K562 (cell line): ENCODE measurements around the gene PRODH2.

Source experiments
- CEBPB ChIP-seq: fragments of 450-650 bp; IDR thresholded peaks from 2 replicates; pipeline ENCODE4 v1.6.1; 2016; ENCODE audit warnings: missing genetic modification characterization, missing compliant biosample characterization
- JUNB ChIP-seq: fragments of 450-650 bp; formaldehyde crosslinking; conservative IDR thresholded peaks from 2 replicates; pipeline ENCODE4 v1.4.0; 2020; ENCODE audit warnings: mild to moderate bottlenecking
- KDM2B ChIP-seq: fragments of 250-450 bp; sonication (Bioruptor Pico); IDR thresholded peaks from 2 replicates; pipeline ENCODE4 v1.8.0; 2021; ENCODE audit warnings: mild to moderate bottlenecking, moderate library complexity
- POLR2AphosphoS5 ChIP-seq: IDR thresholded peaks from 2 replicates; pipeline ENCODE4 v1.6.1; 2011; ENCODE audit warnings: mild to moderate bottlenecking, low read depth, low read length, moderate library complexity; ENCODE audit not compliant: control insufficient read depth, insufficient read depth
- SAP30 ChIP-seq: fragments of 200-600 bp; sonication (generic); IDR thresholded peaks from 2 replicates; pipeline ENCODE4 v1.6.1; 2012; ENCODE audit warnings: borderline replicate concordance, low read depth, mild to moderate bottlenecking, moderate library complexity, low read length, control low read depth, inconsistent platforms; ENCODE audit not compliant: insufficient read depth, poor library complexity, severe bottlenecking
- TAF7 ChIP-seq: fragments of 450-650 bp; IDR thresholded peaks from 2 replicates; pipeline ENCODE4 v1.6.1; 2016; ENCODE audit warnings: missing genetic modification characterization, missing compliant biosample characterization
- ZNF324 ChIP-seq: fragments of 250-450 bp; sonication (Bioruptor Pico); IDR thresholded peaks from 2 replicates; pipeline ENCODE4 v1.4.0; 2020; ENCODE audit warnings: mild to moderate bottlenecking

DNA sequence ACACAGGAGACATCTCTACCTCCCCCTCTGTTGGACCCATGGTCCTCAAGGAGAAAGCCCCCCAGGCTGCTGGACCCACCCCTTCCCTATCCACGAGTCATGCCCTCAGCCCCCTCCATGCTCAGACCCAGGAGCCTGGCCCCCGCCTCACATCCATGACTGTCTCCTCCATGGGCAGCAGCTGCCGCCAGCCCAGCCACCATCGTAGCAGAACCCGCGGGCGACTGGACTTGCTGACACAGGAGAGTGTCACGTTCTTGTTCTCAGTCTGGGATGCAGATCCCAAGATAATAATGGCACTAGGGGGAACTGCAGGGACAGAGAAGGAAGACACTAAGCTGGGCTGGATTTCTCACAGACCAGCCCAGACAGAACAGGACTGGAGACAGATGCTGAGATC is 35.8 kb upstream of the PRODH2 start:
- TF ChIP-seq CEBPB (tag) (no peak), POLR2AphosphoS5 (no peak), SAP30 (no peak), ZNF324 (CRISPR knock-in tag) (no peak), KDM2B (CRISPR knock-in tag) (no peak), TAF7 (tag) (no peak), JUNB (CRISPR knock-in tag) (no peak)
